HK-2 (cell line): ENCODE results near the gene IGFLR1.

Experiments
- DNase-seq: peaks from one replicate; pipeline ENCODE4 v3.0.0-alpha.2; 2018; ENCODE audit not compliant: unreplicated experiment

IGFLR1 gene

DNA sequence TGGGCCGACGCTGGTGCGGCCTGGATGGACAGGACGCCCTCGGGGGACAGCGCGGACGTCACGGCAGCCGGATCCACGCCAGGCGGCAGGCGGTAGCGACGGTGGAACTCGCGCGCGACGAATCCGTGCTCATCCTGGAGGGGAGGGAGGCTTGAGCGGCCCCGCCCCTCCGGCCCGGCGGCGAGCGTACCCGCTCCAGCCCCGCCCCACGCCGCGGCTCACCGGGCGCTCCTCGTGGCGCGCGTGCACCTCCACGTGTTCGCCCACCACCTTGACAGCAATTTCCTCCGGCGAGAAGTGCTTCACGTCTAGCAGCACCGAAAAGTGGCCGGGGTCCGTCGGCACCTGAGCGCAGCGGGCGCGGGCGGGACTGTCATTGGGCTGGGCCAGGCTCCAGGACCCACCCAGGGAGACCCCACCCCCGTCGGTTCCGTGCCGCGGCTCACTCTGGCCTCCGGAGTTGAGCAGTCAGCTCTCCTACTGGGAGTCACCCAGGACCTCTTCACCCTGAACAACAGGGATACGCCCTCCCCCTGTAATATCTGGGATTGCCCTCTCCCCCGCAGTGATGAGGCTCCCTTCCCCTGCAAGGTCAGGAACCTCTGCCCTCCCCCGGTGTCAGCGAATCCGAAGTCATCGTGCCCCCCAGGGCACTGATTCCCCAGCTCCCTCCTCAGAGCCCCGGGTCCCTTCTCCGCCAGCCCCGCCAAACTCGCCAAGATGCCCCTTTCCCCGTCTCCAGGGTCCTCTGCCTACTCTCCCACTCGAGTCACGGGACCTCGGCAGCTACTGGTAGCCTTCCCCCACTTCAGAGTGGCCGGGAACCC is 13.5 kb upstream of the IGFLR1 start:
- DNase-seq: no peak

DNA sequence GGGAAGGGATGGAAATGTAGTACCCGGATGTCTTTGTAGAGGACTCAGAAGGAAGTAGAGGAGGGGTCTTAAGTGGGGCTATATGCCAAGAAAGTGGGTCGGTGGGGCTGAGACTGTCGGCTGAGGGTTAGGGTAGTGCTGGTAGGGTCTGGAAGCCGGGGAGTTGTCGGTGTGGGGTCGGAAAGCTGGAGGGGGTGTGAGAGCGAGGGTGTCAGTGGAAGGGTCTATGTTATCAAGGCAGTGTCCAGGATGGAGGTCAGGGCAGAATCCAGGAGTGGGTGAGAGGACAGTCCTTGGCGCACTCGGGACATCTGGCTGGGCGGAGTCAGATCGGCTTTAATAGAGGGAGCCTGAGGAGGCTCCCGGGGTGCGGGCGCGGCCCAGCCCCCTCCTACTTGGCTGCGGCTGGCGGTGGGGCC is 12.9 kb upstream of the IGFLR1 start:
- no peak for DNase-seq

DNA sequence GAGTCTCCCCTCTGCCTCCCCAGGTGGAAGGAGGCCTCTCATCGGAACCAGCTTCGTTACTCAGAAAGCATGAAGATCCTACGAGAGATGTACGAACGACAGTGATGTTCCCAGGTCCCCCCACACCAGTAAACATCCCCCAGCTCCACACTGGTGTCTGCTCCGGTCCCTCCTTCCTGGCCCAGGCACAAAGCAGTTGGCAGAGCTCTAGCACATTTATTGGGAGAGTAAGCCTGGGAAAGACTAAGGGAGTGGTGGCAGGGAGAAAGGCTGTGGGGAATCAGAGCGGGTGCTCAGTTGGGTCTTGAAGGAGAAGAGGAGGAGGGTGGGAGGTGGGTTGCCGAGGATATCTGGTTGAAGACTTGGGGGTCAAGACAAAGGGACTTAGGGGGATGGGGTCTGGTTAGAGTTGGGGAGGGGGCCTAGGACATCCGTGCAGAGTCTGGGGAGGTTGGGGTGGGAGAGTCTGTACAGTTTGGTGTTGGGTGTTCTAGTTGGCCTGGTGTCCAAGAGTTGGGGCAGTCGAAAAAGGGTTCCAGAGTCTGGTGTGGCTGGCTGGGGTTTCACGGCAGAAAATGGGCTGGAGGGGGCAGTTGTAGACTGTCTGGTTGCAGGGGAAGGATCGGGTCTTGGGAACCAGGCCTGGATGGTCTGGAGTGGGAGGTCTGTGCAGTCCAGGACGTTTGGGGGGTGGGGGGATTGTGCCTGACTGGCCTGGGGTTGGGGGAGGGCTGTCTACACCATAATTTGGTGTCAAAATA is 12.3 kb upstream of the IGFLR1 start:
- DNase-seq: no peak

DNA sequence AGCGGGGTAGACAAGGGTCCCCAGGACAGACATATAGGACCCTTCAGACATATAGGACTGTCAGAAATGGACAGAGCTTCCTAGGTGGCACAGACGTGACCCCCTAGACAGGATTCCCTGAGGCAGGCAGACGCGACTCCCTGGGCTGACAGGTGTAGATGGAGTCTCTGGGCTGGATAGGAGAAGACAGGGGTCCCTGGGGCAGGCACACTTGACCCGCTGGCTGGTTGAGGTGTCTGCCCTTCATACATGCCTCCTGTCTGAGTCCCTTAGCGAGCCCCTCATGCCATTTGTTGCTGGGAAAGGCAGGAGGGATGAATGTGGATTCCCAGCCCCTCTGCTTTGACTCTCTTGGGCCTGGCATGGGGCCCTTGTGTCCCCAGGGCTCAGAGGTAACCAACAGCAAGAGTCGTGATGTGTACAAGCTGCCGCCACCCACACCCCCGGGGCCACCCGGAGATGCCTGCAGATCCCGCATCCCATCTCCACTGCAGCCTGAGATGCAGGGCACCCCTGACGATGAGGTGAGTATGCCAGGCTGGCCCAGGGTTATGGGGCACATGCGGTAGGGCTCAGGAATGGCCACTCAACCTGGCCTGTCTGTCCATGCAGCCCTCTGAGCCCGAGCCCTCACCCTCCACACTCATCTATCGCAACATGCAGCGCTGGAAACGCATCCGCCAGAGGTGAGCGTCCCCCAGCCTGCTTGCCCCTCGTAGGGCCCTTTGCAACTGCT is 11.6 kb upstream of the IGFLR1 start:
- no peak for DNase-seq

DNA sequence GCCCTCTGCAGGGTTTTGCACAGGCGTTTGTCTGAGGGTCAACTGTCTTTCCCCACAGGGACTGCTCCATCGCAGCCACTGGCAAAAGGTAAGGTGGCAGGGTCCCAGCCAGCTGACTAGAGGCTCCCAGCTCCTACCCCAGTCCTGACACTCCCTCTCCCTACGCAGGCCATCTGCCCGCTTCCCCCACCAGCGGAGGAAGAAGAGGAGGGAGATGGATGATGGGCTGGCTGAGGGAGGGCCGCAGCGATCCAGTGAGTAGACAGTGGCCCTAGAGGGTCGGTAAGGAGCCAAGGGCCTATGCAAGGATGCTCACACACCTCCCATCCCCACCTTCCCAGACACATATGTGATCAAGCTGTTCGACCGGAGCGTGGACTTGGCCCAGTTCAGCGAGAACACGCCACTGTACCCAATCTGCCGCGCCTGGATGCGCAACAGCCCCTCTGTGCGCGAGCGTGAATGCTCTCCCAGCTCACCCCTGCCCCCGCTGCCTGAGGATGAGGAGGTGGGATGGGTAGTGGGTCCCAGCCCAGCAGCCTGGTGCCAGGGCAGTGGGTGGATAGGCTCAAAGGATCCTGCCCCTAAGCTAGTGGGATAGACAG is 10.6 kb upstream of the IGFLR1 start:
- DNase-seq: no peak

DNA sequence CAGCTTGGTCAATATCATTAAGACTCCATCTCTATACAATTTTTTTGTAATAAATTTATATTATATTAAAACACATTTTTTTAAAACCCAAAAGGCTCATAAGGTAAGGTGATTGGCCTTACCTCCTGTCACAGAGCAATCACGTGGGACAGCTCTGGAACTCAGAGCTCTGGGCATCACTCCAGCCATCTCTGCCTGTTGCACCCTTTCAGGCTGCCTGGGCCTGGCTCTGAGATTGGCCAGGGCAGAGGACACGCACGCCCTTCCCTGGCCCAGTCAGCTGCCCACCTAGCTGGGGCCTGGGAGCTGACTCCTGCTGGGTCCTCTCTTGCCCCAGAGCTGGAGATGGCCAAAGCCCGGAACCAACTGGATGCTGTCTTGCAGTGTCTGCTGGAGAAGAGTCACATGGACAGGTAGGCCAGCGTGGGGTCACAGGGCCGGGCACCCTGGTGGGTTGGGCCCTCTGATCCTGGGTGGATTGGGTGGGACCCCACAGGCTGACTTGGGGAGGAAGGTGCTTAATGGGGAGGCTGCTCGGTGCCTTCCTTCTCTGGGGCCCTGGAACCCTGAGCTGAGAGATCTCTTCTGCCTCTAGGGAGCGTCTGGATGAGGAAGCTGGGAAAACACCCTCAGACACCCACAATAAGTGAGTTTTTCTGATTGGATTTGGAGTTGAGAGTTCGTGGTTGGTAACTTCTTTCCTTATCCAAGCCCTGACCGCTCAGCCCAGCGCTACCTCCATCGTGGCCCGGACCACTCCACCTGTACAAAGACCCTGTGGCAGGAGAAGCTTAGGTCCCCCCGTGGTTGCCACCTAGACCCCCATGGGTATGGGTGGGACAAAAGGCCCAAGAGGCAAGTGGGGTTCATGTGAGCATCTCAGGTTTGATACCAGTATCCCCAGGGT is 9.8 kb upstream of the IGFLR1 start:
- no peak for DNase-seq

DNA sequence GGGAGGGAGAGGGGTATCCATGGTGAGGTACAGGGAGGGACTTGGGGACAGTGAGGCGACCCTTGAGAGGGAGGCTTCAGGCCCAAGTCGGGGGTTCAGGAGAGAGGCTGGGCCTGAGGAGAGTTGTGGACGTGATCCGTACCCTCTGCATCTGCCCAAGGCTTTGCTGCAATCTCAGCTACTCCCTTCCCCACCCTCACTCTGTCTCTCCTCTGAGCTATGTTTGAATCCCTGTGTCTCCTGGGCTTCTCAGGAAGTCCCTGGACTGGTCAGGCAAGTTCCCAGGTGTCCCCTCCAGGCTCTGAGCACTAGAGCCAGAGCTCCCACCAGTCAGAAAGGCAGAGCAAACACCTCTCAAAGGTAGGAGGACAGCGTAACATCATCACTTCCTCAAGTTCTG is 7.9 kb upstream of the IGFLR1 start:
- DNase-seq: no peak

DNA sequence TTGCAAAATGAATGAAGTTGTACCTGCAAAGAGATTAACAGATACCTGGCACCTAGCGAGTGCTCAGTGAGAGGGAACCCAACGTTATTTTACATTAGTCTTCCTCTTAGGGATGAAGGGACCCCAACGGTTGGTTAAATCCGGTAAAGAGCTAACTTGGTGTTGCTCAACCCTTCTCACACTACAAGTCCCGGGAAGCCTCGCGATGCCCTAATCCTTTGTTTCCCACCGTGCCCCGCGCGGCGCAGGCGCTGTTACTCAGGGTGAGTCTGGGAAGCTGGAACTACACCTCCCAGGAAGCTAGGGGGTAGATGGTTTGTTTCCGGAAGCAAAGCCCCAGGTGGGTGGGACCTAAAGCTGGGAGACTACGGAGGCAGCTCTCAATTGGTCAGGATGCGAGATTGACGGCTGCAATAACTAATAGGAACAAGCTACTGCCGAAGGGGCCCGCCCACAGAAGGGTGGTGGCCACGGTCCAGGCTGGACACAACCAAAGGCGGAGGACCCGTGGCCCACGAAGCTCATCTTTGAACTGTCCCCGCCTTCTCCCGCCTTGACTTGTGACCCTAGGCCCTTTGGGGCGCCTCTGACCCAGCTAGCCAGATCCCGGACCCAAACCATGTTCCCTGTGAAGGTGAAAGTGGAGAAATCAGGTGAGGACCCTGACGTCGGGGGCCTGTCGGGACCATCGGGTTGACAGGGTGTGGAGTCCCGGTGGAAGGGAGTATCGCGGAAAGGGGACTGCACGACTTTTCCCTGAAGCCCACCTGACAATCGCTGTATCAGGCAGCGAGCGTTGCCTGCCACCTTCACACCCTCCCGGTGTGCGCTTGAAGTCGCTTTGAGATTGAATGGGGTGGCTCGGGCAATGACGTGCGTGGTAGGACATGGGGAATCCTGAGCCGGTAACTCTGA is 6.1 kb upstream of the IGFLR1 start, which contains the start of gene LIN37:
Gene LIN37 (plus strand): TSS at position 471 of the 915 bp plus-strand sequence. CDS start 149 bp downstream, at position 620.
- DNase-seq: peak; percentile 99

DNA sequence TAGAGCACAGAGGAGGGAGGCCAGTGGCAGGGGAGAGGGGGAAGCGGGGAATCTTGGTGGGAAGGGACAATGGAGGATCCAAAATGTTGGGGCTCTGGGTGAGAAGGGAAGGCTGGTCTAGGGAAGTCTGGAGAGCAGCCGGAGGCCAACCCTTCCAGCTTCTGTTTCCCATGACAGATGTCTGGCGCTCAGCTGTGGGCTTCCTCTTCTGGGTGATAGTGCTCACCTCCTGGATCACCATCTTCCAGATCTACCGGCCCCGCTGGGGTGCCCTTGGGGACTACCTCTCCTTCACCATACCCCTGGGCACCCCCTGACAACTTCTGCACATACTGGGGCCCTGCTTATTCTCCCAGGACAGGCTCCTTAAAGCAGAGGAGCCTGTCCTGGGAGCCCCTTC is 4.3 kb upstream of the IGFLR1 start:
- DNase-seq: no peak

DNA sequence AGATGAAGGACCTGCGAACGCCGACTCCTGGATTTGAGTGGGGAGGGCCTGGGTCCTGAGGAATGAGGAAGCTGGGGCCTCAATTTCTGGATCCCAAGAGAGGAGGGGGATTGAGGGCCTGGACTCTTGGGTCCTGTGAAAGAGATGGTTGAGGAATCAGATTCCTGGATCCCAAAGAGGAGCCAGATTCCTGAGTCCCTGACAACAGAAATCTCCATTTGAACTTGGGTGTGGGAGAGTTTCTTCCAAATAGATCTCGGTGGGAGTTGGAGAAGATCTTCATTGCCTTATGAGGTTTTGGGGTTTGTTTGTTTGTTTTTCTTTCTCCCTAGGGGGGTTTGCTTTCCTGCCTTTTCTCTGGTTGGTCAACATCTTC is 3.8 kb upstream of the IGFLR1 start:
- DNase-seq: no peak

DNA sequence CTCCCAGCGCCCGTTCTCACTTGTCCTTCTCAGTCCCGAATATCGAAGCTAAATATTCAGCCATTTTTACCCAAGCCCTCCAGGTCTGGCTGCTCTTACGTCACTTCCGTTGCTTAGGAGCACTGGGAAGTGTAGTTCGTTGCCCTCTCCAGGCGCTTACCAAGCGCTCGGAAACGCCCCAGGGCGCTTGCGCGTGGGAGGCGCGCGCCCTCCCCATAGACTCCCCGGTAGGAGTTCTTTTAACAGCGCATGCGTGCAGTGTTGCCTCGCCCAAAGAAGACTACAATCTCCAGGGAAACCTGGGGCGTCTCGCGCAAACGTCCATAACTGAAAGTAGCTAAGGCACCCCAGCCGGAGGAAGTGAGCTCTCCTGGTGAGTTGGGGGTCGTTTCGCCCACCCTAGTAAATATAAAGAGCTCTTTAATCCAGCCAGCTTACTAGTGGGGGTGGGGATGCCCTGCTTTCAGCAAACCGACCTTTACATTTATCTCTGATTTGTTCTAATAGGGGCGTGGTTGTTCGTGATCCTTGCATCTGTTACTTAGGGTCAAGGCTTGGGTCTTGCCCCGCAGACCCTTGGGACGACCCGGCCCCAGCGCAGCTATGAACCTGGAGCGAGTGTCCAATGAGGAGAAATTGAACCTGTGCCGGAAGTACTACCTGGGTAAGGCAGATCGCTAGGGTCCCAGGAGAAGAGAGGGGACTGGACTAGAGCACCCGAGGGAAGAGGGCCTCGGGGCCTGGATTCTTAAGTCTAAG is 3.3 kb upstream of the IGFLR1 start, which contains the start of the genes PSENEN and U2AF1L4:
Gene PSENEN (plus strand): TSS at position 324 of the 759 bp plus-strand sequence. CDS start 280 bp downstream, at position 604.
Gene U2AF1L4 (minus strand): TSS at position 91 of the 759 bp plus-strand sequence. CDS start 27 bp downstream, at position 64.
- DNase-seq: peak; percentile 94

DNA sequence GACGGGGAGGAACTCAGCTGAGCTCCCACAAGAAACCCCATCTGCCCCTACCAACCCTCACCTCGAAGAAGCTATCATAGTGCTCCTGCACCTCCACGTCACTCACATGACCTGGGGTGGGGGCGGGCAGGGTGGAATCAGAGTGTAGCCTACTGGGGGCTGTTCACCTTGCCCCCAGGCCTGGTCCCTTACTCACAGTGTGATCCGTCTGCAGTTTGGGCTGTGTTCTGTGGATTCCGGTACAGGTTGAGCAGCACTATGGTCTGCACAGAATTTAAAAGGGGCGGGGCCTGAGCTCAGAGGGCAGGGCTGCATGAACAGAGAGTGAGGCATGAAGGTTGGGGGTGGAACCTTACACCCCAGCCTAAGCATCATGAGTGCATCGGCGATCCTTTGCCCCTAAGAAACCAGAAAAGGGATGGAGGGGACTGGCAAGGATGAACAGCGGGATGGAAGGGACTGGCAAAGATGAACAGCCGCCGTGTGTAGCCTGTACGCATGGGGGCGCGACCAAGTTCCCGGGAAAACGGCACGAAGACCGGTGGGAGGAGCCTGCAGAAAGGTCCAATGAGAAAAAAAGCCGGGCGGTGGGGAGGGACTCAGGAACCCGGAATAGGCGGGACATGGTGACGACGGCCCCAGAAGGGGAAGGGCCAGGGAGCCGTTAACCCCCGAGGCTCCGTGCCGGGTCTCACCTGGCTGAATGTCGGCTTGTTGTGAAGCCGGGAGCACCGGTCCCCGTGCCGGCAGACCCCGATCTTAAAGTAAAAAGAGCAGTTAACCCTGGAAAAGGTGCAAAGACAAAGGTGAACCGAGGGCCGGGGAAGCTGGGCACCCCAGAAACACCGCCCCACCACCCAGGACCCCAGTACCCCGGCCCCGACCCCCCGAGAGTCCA is 2.4 kb upstream of the IGFLR1 start:
- DNase-seq: peak; percentile 93

DNA sequence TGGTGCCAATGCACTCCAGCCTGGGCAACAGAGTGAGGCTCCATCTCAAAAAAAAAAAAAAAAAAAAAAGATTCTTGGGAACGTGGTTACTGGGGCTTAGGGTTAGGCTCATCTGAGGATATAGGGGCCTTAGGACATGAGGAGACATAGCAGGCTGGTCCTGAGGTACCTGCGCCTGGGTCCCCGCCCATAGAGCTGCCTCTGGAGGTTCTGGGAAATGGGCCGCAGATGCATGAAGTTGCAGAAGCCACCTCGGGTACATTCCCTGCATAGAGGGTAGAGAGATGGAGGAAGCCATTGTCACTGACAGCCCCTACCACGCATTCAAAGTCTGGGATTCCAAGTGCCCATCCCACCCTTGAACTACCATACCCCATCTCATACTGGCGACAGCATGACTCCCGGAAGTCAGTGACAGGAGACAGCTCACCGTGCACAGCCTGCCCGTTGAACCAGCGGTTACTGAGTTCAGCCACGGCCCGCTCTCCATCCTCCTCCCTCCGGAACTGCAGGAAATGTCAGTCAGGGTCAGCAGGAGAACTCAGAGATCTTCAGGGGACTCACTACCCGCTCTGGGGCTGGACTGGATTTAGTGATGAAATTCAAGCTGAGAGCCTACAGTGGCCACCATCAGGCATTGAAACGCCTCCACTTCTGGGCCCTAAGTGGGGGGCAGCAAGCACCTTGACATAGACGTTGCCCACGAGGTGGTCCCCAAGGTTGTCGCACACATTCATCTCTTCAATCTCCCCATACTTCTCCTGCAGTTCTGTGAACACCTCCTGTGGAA is 1.6 kb upstream of the IGFLR1 start:
- no peak for DNase-seq

DNA sequence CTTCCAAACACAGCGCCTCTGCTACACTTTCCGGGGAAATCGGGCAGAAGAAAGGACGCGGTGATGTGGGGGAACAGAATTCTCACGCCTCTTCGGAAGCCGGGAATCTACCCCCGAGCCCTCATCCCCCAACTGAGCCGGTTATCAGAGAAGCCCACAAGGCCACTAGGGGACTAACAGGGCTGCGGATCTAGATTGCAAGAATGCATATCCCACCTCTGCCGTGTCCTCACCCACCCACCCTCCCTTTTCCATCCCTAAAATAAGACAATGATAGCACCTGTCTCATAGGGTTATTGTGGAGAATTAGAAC is 1.1 kb downstream of the IGFLR1 start:
- DNase-seq: no peak

DNA sequence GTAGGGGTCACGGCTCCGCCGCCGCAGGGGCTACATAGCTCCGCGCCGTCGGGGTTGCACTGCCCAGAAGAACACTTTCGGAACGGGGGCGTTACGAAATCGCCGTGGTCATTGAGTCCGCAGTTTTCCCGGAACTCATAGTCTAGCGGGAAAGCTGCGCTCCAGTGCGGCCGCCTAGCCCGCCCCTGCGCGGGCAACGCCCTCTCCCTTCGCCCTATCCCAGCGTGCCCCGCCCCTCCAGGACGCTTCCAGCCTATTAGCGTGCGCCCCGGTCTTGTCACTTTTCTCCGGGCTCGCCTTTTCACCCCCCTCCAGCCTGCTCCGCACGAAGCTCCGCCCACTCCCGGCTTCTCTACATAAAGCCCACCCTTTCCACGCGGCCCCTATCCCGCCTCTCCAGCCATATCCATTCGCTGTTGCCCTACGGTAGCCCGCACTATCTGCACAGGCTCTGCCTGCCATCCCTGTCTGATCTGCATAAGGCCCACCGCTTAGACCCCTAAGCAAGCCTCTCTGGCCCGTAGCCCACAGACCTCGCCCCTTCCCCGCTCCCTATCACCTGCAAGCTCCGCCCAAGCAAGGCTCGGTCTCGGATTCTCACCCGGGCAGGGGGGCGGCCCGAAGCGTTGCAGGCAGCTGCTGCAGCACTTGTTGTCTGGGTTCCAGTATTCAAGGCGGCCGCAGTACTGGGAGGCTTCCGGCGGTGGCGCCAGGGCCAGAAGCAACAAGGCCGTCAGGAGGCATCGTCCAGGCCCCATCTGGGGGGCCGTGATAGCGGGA is 1.6 kb downstream of the IGFLR1 start:
- peak; percentile 97 for DNase-seq

DNA sequence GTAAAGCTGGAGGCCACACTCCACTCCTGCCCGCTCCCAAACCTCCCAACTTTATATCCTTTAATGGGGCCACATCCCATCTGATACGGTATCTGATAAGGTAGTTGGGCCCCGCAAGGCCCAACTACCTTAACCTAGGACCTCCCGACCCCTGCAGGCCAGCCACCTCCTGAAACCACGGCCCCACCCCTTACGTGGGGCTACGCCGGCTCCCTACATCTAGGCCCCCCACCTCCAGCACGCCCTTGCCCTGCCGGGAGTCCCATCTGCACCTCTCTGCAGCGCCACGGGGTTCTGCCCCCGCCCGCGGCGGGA is 2.2 kb downstream of the IGFLR1 start:
- DNase-seq: no peak
